ENCODE data around the gene SLC7A7.
"Not testable (repeated sequence)": the region's sequence is repeated elsewhere in the genome, so short reads cannot be mapped to it uniquely, and the experiment has no call there.

Gene SLC7A7

GRCh38 chr14:22821193-22822015 is 6.2 kb upstream of the SLC7A7 start:
- no peak for DNase-seq (ENCODE audit: low read depth in 3 of 3)

- no peak for DNase-seq (ENCODE audit: low read depth in 3 of 3)
These were observed 5.5 kb upstream of the SLC7A7 start for GRCh38 chr14:22820731-22821130.

DNA sequence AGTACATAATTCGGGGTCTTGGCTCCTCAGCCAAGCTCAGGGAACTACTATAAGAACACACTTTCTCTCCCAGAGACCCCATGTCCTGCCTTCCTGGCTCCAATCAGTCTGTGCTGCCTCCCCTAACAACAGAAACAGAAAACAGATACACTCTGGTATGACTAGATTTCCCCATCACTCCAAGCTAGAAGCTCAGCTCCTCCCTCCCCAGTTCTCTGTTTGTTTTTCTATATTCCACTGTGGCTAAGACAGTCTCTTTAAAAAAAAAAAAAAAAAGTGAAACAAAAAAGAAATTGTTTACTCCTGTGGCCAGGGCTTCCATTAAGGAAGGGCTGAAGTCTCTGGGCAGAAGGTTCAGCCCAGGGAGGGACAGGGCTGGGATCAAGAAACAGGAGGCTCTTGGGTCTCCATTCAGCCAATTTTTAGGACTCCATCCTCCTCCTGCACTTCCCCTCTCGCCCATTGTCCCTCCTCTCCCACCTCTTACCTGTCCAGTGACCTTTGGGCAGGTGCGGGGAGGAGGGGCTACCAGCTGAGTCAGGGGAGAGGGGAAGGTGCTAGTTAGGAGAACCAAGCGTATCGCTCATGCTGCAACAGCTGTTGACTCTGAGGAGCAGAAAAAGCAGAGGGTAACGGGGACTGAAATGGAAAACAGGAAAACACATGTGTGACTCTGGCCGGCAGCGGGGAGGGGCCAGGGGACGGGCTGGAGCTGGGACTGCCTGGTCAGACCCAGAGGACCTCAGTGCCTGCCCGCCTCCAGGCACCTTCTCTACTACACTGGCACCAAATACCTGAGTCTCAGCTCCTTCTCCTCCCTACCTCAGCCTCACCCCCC is 4.1 kb upstream of the SLC7A7 start:
- no peak for DNase-seq (ENCODE audit: low read depth in 3 of 3)

DNA sequence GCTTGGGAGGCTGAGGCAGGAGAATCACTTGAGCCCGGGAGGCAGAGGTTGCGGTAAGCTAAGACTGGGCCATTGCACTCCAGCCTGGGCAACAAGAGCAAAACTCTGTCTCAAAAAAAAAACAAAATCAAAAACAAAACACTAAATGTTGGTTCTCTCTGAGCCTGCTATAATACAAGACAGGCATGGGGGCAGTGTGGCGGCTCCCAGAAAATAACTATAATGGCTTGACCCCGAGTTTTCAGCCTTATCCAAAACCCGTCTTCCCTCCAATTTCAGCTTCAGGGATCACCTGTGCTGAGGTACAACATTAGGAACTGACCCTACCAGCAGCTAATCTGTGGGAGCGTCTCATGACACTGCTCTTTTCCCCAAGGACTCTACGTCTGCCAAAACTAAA is 862 bp downstream of the SLC7A7 start:
- DNase-seq (ENCODE audit: low read depth in 3 of 3): no peak

GRCh38 chr14:22813145-22813544 is 2.1 kb downstream of the SLC7A7 start:
- no peak for DNase-seq (ENCODE audit: low read depth in 3 of 3)

DNA sequence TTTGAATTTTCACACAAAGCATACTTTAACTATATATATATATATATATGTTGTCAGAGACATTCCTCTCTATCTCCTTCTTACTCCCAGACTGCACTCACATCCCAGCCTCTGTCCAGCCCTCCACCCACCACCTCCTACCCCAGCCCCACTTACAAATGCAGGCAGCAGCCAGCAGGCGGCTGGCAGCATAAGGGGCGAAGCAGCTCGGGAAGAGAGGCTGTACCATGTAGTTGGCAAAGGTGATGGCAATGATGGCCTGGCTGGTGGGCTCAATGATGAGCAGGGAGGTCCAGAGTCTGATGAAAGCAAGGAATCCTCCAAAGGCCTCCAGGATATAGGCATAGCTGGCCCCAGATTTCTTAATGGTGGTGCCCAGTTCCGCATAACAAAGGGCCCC is 2.5 kb downstream of the SLC7A7 start:
- no peak for DNase-seq (ENCODE audit: low read depth in 3 of 3)

GRCh38 chr14:22811722-22812121 is 3.5 kb downstream of the SLC7A7 start:
- DNase-seq (ENCODE audit: low read depth in 3 of 3): no peak

DNA sequence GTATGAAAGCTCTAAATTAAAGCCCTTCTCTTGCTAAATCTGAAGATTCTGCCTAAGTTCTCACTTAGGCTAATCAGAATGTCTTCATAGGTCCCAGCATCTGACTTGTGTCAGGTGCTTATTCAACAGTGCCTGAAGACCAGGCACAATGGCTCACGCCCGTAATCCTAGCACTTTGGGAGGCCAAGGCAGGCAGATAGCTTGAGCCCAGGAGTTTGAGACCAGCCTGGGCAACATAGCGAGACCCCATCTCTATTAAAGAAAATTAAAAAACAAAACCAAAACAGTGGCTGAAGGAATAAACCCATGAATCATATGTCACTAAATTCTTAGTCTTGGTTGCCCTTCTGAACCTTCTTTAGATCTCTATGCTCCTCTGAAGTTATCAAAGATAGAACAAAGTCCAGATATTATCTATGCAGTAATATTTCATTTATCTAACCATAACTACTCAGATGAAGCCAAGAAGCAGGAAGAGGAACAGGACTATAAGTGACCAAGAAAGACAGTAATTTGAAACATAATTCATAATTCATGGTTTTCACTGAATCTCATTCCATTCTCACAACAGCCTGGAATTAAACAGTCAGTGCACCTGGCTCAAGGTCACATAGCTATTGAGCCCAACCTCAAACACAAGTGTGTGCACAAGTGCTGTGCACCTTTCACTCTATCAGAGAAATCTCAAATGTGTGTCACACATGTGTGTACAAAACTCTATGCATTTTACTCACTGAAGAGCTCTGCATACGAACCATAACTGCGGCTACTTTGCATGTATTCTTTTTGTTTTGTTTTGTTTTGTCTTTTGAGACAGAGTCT is 6.6 kb downstream of the SLC7A7 start:
- no peak for DNase-seq (ENCODE audit: low read depth in 3 of 3)

GRCh38 chr14:22807432-22808087 is 7.7 kb downstream of the SLC7A7 start:
- no peak for DNase-seq (ENCODE audit: low read depth in 3 of 3)

DNA sequence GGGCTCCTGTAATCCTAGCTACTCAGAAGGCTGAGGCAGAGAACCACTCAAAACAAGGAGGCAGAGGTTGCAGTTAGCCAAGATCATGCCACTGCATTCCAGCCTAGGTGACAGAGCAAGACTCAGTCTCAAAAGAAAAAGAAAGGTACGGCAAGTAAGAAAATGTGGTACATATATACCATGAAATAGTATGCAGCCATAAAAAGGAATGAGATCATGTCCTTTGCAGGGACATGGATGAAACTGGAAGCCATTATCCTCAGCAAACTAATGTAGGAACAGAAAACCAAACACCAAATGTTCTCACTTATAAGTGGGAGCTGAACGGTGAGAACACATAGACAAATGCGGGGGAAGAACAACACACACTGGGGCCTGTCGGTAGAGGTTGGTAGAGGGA is 10.0 kb downstream of the SLC7A7 start:
- not testable (repeated sequence) for DNase-seq (ENCODE audit: low read depth in 3 of 3)

- DNase-seq (ENCODE audit: low read depth in 3 of 3): no peak
These were observed 11.6 kb downstream of the SLC7A7 start for GRCh38 chr14:22803687-22803974.

DNA sequence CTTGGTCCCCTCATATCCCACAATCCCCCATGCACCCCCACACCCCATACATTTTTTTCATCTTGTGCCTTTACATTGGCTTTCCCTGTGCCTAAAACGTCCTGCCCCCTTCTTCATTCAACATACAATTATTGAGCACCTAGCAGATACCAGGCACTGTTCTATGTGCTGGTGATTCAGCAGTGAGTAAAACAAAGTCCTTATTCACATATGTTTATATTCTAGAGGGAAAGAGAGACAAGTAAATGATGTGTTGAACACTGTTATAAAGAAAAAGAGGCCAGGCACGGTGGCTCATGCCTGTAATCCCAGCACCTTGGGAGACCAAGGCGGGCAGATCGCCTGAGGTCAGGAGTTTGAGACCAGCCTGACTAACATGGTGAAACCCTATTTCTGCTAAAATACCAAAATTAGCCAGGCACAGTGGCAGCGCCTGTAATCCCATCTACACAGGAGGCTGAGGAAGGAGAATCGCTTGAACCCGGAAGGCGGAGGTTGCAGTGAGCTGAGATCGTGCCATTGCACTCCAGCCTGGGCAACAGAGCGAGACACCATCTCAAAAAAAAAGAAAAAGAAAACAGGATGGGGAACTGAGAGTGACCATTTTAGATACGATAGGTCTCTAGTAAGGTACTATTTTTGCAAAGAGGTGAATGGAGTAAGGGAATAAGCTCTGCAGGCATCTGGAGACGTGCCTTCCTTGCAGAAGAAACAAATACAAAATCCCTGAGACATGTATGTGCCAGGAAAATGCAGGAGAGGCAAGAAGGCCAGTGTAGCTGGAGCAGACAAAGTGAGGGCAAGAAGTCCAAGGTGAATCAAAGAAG is 12.2 kb downstream of the SLC7A7 start:
- no peak for DNase-seq (ENCODE audit: low read depth in 3 of 3)

DNA sequence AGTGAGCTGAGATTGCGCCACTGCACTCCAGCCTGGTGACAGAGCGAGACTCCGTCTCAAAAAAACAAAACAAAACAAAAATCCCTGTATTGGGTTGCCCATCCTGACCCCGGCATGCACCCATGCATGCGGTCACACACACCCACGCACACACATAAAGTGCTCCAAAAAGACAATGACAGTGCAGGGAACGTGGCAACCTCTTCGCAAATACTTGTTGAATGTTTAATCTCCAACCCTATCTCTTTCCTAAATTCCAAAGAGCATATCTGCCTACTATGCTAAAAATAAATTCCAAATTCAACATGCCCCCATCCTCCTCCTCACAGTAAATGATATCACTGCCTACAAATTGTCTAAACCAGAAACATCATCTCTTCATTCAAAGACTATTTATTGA is 13.5 kb downstream of the SLC7A7 start:
- no peak for DNase-seq (ENCODE audit: low read depth in 3 of 3)

DNA sequence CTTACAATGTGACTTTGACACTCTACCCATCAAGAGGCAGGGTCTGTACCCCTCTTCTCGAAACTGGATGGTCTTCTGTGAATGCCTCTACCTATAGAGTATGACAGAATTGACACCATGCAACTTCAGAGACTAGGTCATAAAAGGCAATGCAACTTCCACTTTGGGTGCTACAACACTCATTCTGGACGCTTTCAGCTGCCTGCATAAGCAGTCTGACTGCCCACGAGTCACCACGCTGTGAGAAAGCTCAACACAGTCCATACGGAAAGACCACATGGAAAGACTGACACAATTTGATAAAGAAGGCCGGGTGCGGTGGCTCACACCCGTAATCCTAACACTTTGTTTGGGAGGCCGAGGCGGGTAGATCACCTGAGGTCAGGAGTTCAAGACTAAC is 14.9 kb downstream of the SLC7A7 start:
- DNase-seq (ENCODE audit: low read depth in 3 of 3): no peak

- no peak for DNase-seq (ENCODE audit: low read depth in 3 of 3)
These were observed 16.7 kb downstream of the SLC7A7 start for GRCh38 chr14:22798528-22798927.

DNA sequence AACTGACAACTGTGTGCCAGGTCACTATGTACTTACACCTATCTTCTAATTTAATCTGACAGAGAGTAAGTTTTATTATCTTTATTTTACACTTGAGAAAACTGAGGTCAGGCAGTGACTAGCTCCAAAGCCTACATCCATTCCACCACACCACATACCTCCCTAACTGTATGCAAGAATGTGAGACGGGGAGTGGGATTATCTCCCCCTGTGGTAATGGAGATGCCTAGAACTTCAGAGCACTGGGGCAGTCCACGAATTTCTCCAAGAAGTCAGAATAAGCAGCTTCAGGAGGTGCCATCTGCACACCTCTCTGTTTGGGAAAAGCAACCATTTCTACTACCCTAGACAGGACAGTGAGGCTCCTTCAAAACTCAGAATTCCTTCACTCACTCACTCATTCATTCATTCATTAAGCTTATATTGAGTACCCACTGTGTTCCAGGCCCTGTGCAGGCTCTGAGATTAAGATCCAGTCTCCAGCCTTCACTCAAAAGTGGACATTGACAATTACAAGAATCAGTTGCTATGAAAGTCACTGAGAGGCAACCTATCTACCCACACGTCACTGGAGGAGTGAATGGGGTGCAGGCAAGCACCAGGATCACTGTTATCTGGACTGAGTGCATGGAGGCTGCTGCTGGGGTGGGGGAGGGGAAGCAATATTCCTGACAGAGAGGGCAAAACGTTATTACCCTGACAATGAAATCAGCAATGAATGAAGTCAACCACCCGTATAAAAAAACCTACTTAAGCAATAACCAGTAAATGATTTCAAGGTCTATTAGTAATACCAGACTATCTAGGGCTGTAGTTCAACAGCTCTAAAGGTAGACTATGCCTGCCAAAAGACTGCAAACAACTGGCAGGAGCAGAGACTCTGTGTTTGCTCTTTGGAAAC is 18.0 kb downstream of the SLC7A7 start:
- no peak for DNase-seq (ENCODE audit: low read depth in 3 of 3)

DNA sequence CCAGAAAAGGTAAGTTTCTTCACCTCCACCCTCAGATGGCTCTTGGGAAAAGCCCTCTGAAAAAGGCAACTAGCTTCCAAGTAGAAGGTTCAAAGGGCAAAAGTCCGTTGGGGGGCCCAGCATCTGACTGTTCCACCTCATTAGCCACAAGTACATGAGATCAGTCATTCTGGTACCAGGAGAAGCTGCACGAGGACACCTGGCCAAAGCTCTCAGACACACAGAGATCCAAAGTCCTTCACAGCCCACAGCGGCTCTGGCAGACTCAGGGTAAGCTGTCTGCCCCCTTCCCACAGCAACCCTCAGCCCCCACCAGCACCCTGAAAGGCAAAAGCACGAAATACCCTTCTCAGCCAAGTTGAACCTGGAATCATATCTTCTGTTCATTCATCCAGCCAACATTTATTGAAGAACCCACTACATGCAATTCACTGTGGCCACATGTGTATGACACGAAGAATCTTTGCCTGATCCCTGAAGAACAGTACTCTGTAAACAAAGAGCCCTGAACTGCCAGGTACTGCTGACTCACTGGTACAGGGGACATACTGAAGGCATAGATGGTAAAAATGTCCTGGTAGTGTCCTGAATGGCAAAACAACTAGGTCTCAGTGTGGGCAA is 19.0 kb downstream of the SLC7A7 start:
- no peak for DNase-seq (ENCODE audit: low read depth in 3 of 3)

DNA sequence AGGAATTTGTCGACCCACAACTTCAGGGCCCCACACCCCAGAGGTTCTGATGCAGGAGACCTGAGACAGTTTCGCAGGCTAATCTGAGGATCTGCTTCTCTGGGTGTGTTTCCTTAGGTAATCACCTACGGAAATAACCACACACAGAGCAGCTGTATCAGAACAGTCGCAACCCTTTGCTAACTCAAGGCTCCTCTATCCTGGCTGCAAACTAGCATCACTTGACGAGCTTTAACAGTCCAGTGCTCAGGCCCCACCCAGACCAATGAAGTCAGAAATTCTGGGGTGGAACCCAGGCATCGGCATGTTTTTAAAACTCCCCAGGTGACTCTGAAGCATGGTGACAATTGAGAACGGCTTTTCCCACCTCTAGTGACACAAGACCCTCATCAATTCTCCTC is 20.7 kb downstream of the SLC7A7 start:
- DNase-seq (ENCODE audit: low read depth in 3 of 3): no peak

- DNase-seq (ENCODE audit: low read depth in 3 of 3): no peak
These were observed 21.3 kb downstream of the SLC7A7 start for GRCh38 chr14:22793976-22794375.
